Cortex of kidney (tissue), 1 donor: ENCODE results near the gene TNIK.

Source experiments
- DNase-seq: peaks from one replicate; lab custom pipeline; 2025; lab: John Stamatoyannopoulos, UW

The TNIK gene

DNA sequence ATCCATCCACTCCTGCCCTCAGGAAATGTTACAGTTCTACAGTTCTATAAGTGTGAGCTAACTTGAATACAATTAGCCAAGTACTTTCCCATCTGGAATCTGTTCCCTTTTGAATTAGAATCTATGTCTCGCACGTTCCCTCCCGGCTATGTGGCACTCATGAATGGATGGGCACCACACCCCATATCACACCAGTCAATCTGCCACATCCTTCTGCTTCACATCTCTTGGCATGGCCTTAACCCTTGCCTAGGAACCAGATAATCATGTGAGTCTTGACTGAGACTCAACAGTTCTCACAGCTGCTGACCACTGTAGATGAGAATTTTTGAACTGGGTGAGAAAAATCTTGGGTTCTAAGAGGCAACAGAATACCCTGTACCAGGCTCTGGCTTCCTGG, 180.2 kb downstream of the TNIK start:
- DNase-seq = no peak

GRCh38 chr3:171278299-171278590, 182.0 kb downstream of the TNIK start:
- no peak for DNase-seq

GRCh38 chr3:171277456-171278298, 182.5 kb downstream of the TNIK start:
- DNase-seq = no peak

- no peak for DNase-seq
These were observed 183.3 kb downstream of the TNIK start for GRCh38 chr3:171276923-171277322.

DNA sequence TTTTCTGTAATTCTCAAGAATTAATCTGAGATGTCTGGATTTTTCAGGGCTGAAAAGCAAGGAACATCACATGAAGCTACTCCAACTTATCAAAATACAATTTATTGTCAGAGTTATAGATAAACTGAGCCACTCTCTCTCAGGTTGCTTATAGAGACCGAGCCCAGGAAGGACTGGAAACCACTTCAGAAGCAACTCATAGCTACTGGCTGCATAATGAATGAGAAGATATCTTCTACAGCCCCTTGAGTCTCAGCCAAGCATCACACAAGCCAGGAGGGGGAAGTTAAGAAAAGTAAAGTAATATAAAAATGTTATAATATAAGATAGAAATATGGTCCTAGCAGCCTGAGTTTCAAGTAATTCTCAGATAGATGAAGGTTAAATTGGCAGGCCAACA, 186.0 kb downstream of the TNIK start:
- DNase-seq = no peak

DNA sequence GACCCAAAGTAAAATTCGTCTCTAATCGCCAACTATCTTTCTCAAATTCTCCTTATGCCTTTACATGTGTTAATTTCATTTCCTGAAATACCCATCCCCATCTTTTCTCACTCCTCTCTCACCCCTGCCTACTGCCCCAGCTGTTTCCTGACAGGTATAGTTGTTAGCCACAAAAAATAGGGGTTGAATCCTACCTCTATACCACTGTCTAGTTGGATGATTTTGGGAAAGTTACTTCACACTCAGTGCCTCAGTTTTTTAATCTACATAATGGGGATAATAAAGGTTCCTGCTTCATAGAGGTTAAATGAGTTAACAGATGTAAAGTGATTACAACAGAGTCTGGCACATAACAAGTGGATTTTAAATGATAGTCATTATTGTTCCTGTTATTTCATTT, 189.7 kb downstream of the TNIK start:
- no peak for DNase-seq

- DNase-seq = no peak
These were observed 190.7 kb downstream of the TNIK start for GRCh38 chr3:171269542-171269941.

DNA sequence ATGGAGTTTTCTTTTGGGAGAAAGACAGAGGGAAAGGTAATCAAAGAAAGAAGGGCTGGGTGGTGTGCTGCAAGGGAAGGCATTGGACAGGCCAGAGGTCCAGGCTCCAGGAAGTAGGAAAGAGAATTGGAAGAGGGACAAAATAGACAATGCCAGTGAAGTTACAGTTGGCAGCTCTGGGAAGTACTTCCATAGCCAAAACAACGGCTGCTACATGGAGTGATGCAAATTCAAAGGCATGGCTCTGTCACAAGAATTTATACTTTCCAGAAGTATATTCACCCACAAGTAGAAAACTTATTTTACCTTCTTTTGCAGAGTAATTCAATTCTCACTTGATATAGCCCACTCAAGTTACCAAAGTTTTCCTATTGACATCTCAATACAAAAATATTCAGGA, 191.5 kb downstream of the TNIK start:
- no peak for DNase-seq

DNA sequence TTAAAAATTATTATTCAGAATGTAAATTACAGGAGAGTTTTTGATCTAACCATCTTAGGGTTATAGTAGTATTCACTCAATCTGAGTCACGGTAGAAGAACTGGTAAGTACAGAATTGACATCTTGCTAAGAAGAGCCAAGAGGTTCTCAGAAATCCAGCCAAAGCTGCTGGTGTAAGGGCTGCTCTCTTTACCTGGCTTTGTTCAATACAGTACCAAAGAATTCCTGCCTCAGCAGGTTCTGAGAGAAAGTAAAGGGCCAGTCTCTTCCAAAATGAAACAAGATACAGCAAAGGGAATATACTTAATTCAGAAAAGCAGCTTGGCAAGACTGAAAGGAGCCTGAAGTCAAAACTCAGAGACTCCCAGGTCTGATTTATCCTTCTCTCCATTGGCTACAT, 193.1 kb downstream of the TNIK start:
- no peak for DNase-seq

- no peak for DNase-seq
These were observed 193.5 kb downstream of the TNIK start for GRCh38 chr3:171266740-171267073.

DNA sequence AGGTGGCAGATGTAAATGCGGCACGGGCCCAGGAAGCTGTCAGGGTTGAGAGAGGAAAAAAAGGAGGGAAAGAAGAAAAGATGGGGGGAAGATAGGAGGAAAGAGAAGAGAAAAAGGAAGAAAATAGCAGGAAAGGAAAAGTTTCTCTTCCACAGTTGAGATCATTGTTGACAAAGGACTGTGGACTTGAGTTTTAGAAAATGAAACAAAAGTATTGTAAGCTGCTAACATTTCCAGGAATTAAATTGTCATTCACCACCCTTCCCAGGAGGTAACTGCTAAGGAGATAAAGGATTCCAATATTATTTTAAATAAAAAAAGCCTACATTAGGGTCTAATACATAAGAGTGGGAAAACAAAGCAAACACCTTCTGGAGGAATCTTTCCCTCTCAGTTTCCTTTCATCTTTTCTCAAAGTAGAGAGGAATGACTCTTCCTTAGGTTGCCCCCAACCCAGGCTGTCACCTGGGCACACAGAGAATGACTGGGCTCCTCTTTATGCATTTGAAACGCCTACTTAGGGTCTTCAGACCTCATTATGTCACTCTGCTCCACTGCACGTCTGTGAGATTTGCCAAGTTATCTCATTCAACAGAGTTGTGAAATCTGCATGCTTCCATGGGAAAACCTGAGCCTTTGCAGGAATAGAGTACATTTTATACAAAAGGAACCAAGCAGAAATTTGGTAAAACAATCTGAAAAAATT, 194.0 kb downstream of the TNIK start:
- no peak for DNase-seq

DNA sequence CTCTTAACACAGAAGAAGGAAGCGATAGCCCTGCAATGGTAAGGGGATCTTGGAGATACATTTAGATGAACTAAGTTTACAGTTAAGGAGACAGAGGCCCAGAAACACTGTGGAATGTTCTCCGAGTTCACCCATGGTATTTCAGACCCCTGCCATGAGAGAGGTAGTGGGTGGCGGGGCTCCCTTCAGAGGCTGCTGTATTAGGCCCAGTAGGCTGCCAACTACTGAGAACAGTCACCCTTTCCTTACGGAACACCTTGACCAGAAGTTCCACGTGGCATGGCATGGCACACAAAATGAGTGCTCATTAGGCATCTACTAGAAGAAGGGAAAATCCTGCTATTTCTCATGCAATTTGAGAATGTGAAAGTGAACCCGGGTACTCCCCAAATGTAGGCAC, 195.4 kb downstream of the TNIK start:
- DNase-seq = no peak

GRCh38 chr3:171262431-171262830, 197.8 kb downstream of the TNIK start:
- DNase-seq = no peak

GRCh38 chr3:171261487-171261886, 198.7 kb downstream of the TNIK start:
- DNase-seq = no peak

GRCh38 chr3:171260899-171261298, 199.3 kb downstream of the TNIK start:
- DNase-seq = no peak

DNA sequence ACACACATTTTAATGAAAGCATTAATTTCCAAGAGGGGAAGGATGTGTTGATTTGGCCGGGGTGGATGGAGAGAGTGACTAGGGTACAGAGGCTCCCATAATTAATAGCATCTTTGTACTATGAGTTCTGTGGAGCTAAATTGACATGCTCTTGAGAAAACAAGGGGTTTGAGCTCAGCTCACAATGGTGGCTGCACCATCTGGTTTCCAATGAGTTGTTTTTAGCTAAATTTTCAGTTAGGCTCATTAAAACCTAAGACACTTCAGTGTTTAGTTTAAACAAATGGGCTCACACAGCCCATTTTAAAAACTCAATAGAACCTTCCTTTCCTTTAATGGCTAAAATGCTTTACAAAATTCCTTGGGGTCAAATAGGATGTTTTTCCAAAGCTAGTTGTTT, 199.7 kb downstream of the TNIK start:
- no peak for DNase-seq

DNA sequence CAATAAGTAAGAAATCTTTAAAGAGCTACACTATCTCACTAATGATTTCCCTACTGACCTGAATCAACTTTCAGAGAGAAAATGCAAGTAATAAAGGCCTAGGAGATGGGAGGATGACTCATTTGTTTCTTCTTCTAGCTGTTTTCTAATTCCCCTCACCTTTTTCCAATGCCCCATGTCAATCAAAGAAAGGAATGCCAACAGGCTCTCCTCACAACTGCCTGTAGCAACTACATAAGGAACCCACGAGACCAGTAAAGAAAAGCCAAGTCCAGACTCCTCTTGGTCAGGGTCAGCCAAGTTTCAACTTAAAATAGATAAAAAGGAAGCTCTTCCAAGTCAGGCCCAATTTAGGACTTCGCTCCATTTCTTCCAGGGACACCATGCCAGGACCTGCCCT, 201.9 kb downstream of the TNIK start:
- DNase-seq = no peak

DNA sequence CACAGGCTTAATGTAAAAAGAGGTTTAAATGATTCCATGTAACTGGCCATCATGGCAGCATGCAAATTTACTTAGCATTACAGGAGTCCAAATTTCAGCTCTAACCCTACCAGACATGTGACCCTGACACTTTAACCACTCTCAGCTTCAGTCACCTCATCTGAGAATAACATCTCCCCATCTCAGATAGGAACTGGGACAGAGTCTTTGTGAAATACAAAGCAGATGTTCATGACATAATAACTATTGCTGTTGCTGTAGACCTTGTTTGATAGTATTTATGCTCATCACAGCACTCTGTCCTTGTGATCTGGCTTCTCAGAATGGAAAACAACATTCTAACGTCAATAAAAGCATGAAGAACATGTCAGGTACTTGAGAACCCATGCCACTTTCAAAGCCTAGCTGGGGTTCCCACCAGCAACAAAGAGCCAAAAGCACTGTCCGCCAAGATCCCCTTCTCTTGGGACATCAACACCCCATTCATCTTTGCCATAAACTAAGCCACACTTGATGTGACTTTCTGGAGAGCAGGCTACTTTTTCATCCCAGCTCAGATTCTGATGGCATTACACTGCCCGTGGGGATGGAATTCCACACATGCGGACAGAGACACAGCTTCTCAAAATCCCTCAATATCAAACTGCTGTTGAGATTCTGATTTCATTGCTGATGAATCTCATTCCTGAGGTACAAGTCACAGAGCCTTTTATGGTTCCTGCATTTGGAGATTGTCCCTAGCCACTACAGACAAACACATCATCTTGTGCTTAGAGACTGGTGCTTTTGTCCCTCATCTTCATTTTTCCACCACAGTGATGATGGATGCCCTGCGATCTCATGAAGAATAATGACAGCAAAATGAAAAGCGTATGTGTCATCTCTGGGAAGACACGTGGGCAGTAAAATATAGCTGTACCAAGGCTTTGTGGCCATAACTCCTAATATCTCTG, 202.7 kb downstream of the TNIK start:
- no peak for DNase-seq

DNA sequence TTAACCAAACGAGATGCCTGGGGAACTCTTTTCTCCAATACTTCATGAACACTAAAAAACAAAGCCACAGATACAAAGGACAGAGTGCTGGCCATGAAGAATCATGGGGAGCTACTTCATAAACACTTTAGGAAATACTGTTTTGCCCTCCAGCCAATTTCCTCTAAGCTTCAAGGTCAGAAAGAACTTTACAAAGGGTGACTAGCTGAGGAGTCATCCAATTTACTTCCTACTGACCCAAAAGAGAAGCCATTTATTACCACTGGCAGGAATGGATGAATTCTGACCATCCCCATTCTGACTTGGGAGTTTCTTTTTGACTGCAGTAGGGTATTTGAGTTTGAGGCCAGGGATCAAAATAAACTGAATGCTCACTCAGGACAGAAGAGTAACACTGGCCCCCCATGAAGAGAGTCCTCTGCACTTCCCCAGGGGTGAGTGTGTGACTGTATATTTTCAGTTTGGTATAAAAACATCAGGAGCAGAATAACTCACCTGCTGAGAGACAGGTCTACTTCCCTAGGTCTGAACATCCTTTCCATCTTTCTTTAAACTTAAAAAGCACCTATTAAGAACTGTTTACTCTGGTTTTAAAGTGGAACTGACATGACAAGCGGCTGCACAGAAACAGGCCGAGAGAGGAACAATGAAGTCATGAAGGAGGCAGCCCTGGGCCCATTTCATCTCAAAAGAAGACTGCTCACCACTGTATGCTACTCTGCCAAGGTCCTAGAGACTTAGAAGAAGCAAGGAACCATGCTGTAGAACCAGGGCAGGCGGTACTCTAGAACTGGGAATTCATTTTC, 203.6 kb downstream of the TNIK start:
- DNase-seq = no peak

DNA sequence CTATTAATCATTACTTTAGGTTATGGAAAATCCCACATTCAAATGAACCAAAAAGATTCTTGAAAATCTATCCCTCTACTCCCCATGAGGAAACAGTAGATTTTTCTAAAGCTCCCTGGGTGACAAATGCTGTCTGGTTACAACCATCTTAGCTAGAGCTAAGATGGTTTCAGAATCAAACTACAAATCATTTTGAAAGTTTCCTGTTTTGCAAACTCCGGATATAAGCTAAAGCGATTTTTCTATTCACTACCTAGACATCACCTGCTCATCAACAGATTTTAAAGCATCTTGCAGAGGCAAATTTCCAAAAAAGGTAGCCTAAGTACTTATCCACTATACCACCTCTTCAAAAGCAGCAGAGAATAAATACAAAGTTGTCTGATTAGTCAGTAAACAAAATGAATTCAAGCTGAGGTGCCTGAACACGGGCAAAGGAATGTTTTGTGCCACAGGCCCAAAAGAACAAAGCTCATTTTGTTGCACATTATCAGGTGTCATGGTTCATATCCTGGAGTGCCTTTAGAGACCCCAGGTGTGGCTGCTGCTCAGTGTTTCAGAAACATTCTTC, 204.9 kb downstream of the TNIK start:
- DNase-seq = no peak

GRCh38 chr3:171254315-171254714, 205.9 kb downstream of the TNIK start:
- no peak for DNase-seq

DNA sequence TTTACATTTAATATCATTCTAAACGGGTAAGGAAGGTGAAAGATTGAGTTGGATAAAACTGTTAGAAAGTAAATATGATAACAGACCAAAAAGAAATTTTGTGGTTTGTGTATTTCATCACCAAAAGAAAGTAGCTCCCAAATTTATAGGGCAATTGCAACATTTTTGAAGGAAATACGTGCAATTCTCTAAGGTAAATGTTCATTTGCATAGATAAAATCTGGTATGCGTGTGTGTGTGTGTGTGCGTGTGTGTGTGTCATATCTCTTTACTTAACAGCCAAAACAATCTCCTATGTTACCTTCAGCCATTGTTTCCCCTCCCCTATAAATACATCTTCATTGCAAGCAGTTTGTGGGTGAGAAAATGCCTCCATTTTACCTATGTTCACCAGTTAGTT, 208.4 kb downstream of the TNIK start:
- DNase-seq = no peak
